Measurements from ENCODE around the gene METTL23.

GRCh38 chr17:76742958-76743357 is 16.3 kb downstream of the METTL23 start:
- TF ChIP-seq ESRRG (CRISPR knock-in tag; IDR thresholded peaks at IDR 0.05) (no peak), ZFP3 (CRISPR knock-in tag; IDR thresholded peaks at IDR 0.05) (no peak), POU6F1 (CRISPR knock-in tag; IDR thresholded peaks at IDR 0.05; ENCODE audit: borderline replicate concordance, low read depth) (no peak), PATZ1 (CRISPR knock-in tag; IDR thresholded peaks at IDR 0.05; ENCODE audit: borderline replicate concordance) (no peak)
